ENCODE measurements around the gene TMEM132C.

Gene TMEM132C

DNA sequence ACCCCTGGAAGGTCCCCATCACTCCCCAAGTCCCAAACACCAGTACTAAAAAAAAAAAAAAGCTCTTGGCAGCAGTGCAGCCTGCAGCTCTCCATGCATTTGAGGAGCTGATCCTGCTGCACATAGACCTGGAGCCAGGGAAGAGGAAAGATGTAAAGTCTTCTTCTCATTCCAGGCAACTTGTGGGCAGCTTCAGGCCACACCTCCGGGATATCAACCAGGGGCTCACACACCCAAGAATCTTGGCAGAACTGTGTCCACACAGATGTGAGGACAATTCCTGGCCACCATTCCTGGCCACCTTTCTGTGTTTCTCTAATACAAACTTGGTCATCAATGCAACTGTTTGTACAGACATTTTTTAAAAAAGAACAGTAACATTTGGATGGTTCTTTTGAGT, 72.7 kb downstream of the TMEM132C start:
- no peak for DNase-seq

GRCh38 chr12:128353301-128353700, 86.3 kb downstream of the TMEM132C start:
- DNase-seq, result no peak

DNA sequence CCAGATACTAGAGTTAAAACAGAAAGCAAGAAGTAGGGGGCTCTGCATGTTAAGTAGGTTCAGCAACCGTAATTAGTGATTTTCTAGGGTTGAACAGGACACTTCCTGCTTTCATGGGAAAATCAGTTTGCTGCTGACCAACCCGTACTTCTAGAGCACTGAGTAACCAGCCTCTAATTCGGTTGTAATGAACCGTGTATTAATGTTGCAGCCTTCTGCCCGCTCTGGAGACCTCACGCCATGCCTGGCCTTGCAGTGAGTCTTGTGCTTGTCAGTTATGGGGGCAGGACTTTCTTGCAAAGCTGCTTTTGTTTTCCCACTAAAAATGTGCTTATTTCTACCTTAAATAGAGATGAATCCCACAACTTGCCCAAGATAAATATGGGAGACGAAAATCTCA, 89.6 kb downstream of the TMEM132C start:
- DNase-seq, result no peak

DNA sequence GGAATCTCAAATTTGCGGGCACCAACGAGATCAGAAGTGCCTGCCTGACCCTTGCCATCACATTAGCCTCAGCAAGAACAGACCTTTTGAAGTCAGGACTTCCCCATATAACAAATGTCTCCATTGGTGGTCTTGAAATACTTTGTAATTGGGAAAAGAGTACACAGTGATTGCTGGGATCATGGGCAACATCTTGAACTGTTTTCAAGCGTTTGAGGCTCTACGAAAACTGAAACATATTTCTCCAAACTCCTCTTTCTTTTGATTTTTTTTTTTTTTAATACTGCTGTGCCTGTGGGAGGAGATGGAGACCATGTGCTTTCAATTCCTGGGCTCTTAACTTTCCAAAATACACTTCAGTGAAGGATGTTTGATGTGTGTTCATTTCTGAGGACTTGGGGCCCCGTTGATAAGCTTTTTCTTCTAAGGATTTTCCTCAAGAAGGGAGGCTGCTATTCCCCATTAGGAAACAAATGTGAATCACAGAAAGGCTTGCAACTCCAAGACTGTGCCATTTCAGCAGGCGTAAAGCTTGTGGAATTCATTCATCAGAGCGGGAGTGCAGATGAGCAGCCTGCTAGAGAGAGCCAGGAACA, 94.5 kb downstream of the TMEM132C start:
- no peak for DNase-seq

GRCh38 chr12:128365032-128365431, 98.1 kb downstream of the TMEM132C start:
- no peak for DNase-seq

DNA sequence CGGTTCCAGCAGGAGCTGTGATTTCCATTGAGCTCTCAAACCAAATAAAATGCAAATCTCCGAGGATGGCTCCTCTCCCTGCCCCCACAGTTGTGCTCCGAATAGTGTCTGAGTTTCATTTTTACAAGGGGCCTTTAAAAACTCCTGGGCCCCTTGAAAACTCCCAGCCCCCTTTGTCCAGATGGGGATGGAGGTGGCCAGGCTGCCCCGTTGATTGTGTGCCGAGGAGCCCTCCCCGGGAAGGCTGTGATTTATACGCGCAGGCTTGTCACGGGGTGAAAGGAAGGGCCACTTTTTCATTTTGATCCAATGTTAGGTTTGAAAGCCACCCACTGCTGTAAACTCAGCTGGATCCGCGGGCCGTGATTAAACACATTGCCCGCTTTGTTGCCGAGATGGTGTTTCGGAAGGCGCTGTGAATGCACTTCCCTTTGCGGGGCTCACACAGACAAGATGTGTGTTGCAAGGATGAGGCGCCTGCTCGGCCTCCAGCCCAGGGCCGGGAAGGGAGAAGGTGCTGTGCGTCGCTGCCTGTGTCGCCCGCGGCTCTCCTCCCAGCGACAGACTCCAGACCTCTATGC, 98.8 kb downstream of the TMEM132C start:
- no peak for DNase-seq

DNA sequence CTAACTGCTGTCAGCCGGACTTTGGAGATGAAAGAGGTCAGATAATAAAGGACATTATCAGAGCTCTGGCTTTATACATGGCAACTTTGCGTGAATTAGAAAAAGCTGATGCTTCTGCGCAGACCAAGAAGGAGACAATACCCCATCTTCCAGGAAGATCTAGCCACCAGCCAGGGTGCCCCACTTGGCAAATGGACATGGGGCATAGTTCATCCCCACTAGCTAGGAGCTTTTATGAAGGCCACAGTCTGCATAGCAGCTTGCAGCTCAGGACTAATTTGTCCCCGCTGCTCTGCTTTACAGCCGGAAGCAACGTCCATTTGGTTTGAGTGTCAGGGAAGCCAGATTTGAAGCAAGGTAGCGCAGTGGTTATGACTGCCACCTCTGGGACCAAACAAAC, 101.0 kb downstream of the TMEM132C start:
- no peak for DNase-seq

DNA sequence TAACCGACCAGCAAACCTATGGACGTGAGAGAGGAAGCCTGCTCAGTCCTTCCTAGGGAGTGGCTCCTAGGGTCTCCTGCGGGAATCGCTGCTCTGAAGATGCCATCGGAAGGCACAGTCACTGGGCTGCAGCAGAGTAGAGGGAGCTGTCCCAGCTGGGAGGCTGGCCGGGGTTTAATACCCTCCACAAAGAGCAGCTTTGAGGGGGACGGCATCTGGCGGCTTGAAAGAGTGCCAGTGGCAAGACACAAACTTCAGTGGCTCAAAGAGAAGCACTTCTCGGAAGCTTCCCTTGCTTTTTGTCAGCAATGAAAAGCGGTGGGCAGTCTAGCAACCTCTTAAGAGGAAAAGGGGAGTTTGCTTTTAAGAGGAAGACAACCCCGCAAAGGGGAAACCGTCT, 114.6 kb downstream of the TMEM132C start:
- DNase-seq, result no peak

DNA sequence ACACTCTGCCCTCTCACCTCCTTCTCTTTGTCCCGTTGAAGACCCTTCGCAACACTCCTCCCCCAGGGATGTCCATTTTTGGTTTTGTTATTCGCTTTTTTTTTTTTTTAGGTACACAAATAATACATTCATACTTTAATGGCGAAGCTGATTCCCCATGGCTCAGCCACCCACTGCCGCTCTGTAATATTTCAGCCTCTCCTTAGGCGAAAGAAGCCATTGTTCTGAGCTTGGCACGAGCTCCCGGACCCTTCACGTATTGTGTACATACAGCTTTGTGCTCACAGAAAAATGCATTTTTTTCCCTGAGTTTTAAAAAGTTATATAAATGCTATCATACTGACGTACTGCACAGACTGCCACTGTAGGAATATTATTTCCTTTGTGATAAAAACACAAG, 115.0 kb downstream of the TMEM132C start:
- DNase-seq, result no peak

DNA sequence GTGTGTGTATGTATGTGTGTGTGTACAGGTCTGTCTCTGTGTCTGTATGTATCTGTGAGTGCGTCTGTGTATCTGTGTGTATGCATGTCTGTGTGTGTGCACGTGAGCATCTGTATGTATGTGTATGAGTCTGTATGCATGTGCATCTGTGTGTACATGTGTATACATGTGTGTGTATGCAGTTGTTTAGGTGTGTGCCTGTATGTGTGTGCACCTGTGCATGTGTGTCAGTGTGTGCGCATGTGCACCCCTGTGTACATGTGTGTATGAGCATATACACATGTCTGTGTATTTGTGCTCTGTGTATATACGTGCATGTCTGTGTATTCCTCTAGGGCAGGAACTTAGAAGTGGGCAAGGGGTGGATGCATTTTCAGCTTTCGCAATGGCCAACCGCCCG, 116.0 kb downstream of the TMEM132C start:
- DNase-seq, result no peak

DNA sequence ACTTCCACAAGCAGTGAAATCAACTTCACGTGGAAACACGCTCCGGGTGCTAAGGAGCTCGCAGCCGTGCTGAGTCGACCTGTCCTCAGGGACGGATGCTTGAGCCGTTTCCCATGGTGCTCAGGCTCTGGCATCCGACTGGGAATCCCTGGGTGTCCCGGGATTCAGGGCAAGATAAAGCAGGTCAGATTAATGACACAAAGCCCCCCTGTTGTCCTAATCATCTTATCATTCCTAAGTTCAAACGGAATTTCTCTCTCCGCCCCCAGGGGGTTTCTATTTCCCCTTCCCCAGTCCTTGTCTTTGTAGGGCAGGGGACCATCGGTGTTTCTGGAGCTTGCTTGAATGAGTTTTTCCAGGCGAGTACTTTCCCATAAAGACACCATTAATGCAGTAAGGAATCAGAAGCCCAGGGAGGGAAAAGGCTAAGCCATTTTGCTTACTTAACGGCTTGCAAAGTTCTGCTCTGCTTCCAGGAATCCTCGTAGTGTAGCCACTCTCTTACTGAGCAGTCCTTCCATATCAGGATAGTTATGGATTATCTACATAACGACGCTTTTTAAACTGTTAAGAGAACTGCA, 116.5 kb downstream of the TMEM132C start:
- DNase-seq, result no peak

DNA sequence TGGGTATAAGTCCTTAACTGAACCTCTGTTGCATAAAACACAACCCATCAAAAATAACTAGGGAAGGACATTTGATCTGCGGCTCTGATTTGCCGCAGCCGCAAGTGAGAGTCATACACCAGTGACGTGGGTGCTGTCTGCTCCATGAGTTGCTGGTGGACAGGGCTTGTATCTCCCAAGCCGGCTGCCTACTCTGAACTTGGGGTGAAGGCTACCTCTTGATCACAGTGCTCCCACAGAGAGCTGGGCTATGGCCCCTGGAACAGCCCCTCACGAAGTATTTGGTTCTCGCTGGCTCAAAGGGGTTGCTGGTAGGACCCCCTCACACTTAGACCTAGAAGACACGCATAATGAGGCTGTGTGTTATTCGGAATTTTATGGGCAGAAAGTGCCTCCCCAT, 118.8 kb downstream of the TMEM132C start:
- no peak for DNase-seq

DNA sequence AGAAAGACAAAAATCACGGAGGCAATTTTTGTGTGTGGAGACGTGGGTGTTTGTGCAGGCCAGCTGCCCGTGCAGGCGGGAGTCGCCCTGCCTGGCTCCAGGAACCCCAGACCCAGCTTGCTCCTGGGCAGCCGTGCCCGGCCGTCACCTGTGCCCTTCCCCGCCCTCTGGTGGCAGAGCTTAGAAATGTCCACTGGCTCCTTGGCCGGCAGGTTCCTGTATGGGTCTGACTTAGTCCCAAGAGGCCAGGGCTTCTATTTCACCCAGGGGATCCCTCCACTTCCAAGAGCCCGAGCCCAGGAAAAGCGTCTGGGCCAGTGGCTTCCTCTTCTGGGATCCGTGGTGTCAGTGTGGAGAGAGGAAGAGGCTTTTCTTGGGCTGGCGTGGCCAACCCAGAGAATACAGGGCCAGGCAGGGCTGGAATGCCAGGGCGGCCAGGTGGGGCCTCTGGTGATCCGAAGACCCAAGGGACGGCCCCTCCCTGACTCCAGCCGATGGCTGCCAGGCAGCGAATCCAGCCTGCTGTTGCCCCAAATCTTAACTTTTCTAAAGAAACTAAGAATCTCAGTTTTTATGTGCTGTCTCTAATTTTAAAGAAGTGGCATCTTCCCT, 120.9 kb downstream of the TMEM132C start:
- no peak for DNase-seq

GRCh38 chr12:128388461-128389000, 121.6 kb downstream of the TMEM132C start:
- no peak for DNase-seq

- no peak for DNase-seq
These were observed 126.4 kb downstream of the TMEM132C start for GRCh38 chr12:128393346-128393745.

DNA sequence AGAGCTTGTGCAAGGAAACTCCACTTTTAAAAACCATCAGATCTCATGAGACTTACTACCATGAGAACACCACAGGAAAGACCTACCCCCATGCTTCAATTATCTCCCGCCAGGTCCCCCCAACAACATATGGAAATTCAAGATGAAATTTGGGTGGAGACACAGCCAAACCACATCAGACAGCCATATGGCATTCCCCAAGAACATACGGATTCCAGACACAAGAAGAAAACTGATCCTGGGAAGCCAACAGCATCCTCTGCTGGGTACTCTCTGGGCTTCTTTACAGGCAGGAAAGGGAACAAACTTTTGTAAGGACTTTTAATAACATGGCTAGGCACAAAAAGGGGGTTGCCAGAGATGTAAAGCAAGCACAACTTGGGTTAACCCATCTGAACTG, 127.2 kb downstream of the TMEM132C start:
- no peak for DNase-seq

DNA sequence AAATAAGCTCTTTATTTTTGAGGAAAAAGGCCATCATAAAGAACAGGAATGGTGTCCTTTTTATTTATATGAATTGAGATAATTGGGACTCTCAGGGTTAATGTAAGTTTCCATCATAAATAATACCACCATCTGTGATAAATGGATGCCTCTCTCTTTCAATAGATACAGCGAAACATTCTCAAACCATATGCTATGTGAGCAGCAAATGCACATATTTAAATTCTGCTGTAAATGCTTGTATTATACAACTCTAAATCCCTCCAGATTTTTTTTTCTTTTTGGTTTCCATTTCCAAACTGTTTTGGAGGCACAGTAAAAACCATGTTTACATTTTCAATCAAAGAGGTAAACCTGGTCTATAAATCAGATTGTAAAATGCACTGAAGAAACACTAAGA, 132.3 kb downstream of the TMEM132C start:
- DNase-seq, result no peak

GRCh38 chr12:128402486-128403243, 135.7 kb downstream of the TMEM132C start:
- DNase-seq, result no peak

GRCh38 chr12:128408669-128409068, 141.7 kb downstream of the TMEM132C start:
- DNase-seq, result no peak

DNA sequence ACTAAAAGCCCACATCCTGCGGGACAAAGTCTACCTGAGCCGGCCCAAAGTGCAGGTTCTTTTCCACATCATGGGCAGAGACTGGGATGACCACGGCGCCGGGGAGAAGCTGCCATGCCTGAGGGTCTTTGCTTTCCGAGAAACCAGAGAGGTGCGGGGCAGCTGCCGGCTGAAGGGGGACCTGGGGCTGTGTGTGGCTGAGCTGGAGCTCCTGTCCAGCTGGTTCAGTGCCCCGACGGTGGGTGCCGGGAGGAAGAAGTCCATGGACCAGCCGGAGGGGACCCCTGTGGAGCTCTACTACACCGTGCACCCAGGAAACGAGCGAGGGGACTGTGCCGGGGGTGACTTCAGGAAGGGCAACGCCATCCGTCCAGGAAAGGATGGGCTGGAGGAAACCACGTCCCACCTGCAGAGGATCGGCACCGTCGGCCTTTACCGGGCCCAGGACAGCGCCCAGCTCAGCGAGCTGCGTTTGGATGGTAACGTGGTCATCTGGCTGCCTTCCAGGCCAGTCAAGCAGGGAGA, 148.1 kb downstream of the TMEM132C start:
- DNase-seq, result no peak

GRCh38 chr12:128418944-128419343, 152.0 kb downstream of the TMEM132C start:
- no peak for DNase-seq

DNA sequence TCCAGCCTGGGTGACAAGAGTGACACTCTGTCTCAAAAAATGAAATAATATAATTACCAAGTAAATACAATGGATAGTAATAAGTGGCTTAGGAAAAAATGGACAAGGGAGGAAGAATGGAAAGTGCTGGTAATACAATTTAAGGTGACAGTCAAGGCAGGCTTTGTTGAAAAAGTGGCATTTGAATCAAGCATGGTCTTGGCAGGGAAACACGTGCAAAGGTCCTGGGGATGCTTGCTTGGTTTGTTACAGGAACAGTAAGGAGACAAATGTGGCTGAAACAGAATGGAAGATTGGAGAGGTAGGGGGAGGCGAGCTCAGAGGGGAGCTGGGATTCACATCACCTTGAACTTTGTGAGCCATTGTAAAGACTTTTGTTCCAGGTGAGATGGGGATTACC, 153.2 kb downstream of the TMEM132C start:
- no peak for DNase-seq

DNA sequence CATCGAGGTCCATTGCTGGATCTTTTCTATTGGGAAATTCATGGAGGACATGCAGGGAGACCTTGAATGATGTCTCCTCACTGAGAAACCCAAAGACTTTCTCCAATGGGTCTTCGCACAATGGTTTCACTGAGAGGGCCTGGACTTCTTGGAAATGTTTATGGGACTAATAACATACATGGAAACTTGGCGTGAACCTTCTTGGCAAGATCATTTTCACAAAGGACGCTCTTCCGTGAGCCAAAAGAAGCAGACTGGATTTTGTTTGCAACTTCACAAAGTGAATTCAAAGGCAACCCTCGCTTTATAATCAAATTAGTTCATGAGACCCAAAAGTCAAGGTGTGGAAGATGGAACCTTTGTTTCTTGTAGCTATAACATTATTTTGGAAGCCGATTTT, 154.4 kb downstream of the TMEM132C start:
- no peak for DNase-seq

Data from cortex of kidney (tissue), 1 donor.